HEK293 (cell line): ENCODE results near the gene RCAN2.

Experiments used
- CTCF ChIA-PET: fragments of 350-600 bp; formaldehyde crosslinking; extraction: SDS; loops from one replicate; lab custom pipeline; 2021; ENCODE audit warnings: antibody characterized with exemption; lab: Yijun Ruan, JAX
- POLR2A ChIA-PET: fragments of 300-600 bp; formaldehyde crosslinking; extraction: SDS; loops from one replicate; lab custom pipeline; 2020; ENCODE audit warnings: antibody characterized with exemption, inconsistent platforms; lab: Yijun Ruan, JAX
- H3K27ac ChIP-seq: fragments of 200-500 bp; sonication (Bioruptor generic); 2 replicates; pipeline ENCODE4 v1.5.1; 2014; ENCODE audit warnings: low read depth, low read length, control low read depth, inconsistent platforms; ENCODE audit errors: extremely low read depth
- H3K36me3 ChIP-seq, 2 experiments: fragments of 200-500 bp in 1 of 2; sonication (Bioruptor generic) in 1 of 2; 1 replicate in 1 of 2; 2 replicates in 1 of 2; pipeline ENCODE4 v1.5.1; 2014 to 2017; ENCODE audit warnings: inconsistent platforms in 2 of 2, low read length in 2 of 2; ENCODE audit not compliant: control insufficient read depth in 2 of 2, insufficient read depth in 1 of 2
- H3K4me1 ChIP-seq: fragments of 200-500 bp; sonication (Bioruptor generic); 2 replicates; pipeline ENCODE4 v1.5.1; 2014; ENCODE audit warnings: mild to moderate bottlenecking, low read length, inconsistent platforms; ENCODE audit not compliant: control insufficient read depth, insufficient read depth
- H3K4me3 ChIP-seq: 2 replicates; pipeline ENCODE4 v1.5.1; 2011; ENCODE audit warnings: low read depth, mild to moderate bottlenecking, control low read depth, low read length, moderate library complexity
- H3K9me3 ChIP-seq: fragments of 200-500 bp; sonication (Bioruptor generic); 2 replicates; pipeline ENCODE4 v1.5.1; 2014; ENCODE audit warnings: low read depth, low read length, inconsistent platforms; ENCODE audit not compliant: control insufficient read depth, insufficient read depth
- KLF16 ChIP-seq: fragments of 450-650 bp; formaldehyde crosslinking; IDR thresholded peaks from 2 replicates; pipeline ENCODE4 v1.5.1; 2017; ENCODE audit warnings: missing biosample characterization, missing genetic modification characterization
- ZBTB1 ChIP-seq: fragments of 450-650 bp; formaldehyde crosslinking; IDR thresholded peaks from 2 replicates; pipeline ENCODE4 v1.5.1; 2016; ENCODE audit warnings: missing biosample characterization, missing genetic modification characterization
- ZBTB17 ChIP-seq: fragments of 450-650 bp; formaldehyde crosslinking; IDR thresholded peaks from 2 replicates; pipeline ENCODE4 v1.5.1; 2016; ENCODE audit warnings: missing biosample characterization, missing genetic modification characterization
- ZFP41 ChIP-seq: fragments of 450-650 bp; formaldehyde crosslinking; IDR thresholded peaks from 2 replicates; pipeline ENCODE4 v1.5.1; 2016; ENCODE audit warnings: missing biosample characterization, missing genetic modification characterization, borderline replicate concordance
- ZNF140 ChIP-seq: fragments of 450-650 bp; formaldehyde crosslinking; IDR thresholded peaks from 2 replicates; pipeline ENCODE4 v1.5.1; 2016; ENCODE audit warnings: missing biosample characterization, missing genetic modification characterization
- ZNF184 ChIP-seq: fragments of 450-650 bp; IDR thresholded peaks from 2 replicates; pipeline ENCODE4 v1.5.1; 2018; ENCODE audit warnings: missing biosample characterization, mild to moderate bottlenecking, missing genetic modification characterization
- ZNF311 ChIP-seq: fragments of 450-650 bp; formaldehyde crosslinking; IDR thresholded peaks from 2 replicates; pipeline ENCODE4 v1.5.1; 2017; ENCODE audit warnings: missing biosample characterization, missing genetic modification characterization, borderline replicate concordance
- ZNF350 ChIP-seq: fragments of 450-650 bp; formaldehyde crosslinking; IDR thresholded peaks from 2 replicates; pipeline ENCODE4 v1.5.0; 2017; ENCODE audit warnings: missing biosample characterization, mild to moderate bottlenecking, missing genetic modification characterization
- ZNF426 ChIP-seq: fragments of 450-650 bp; formaldehyde crosslinking; IDR thresholded peaks from 2 replicates; pipeline ENCODE4 v1.5.1; 2017; ENCODE audit warnings: missing biosample characterization, missing genetic modification characterization, mild to moderate bottlenecking, inconsistent platforms, moderate library complexity
- ZNF521 ChIP-seq: fragments of 450-650 bp; formaldehyde crosslinking; IDR thresholded peaks from 2 replicates; pipeline ENCODE4 v1.5.1; 2017; ENCODE audit warnings: missing biosample characterization, mild to moderate bottlenecking, missing genetic modification characterization
- ZNF626 ChIP-seq: fragments of 450-650 bp; sonication (Bioruptor Pico); formaldehyde crosslinking; IDR thresholded peaks from 2 replicates; pipeline ENCODE4 v1.5.1; 2018; ENCODE audit warnings: missing biosample characterization, missing genetic modification characterization, inconsistent platforms
- TF ChIP-seq, protein P1 (sequence below): fragments of 450-650 bp; formaldehyde crosslinking; IDR thresholded peaks from 2 replicates; pipeline ENCODE4 v1.5.1; 2017; ENCODE audit warnings: missing biosample characterization, missing genetic modification characterization
- TF ChIP-seq, protein P2 (sequence below): fragments of 450-650 bp; formaldehyde crosslinking; IDR thresholded peaks from 2 replicates; pipeline ENCODE4 v1.5.1; 2016; ENCODE audit warnings: missing biosample characterization, missing genetic modification characterization, low read depth
- TF ChIP-seq, protein P3 (sequence below): fragments of 450-650 bp; formaldehyde crosslinking; conservative IDR thresholded peaks from 2 replicates; pipeline ENCODE4 v1.5.1; 2016; ENCODE audit warnings: low read depth, missing biosample characterization, missing genetic modification characterization
- TF ChIP-seq, protein P4 (sequence below): fragments of 450-650 bp; formaldehyde crosslinking; IDR thresholded peaks from 2 replicates; pipeline ENCODE4 v1.5.1; 2016; ENCODE audit warnings: missing biosample characterization, missing genetic modification characterization, borderline replicate concordance

Gene RCAN2

DNA sequence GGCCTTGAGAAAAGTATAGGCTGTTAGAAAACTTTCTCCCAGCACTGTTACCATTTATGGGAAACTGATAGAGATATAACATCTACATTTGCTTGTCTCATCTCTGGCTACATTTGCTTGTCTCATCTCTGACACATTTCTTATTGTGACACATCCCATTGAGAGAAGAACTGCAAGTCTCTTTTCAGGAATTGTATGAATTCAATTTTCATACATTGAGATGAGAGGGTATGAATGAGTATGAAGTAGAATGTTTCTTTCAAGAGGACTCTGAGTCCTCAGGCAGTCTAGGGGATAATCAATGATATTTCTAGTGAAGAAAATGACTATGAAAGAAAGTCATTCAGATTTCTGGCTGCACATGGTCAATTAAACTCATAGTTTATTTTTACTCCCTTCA, 282.9 kb downstream of the RCAN2 start:
- no peaks in the 10 kb centered on the region for H3K9me3 ChIP-seq
- CTCF ChIA-PET: interaction anchor here (0.9 to 2.2 kb wide), 5 partner anchors 8 to 277 kb away, joined by 4 to 7 read pairs (median 6); no protein-coding TSS in a partner anchor
- no peak overlapping the region for H3K4me3 ChIP-seq
- POLR2A ChIA-PET: no interaction called here
- no peak overlapping the region for H3K27ac ChIP-seq
- TF ChIP-seq ZNF626 (tag by site-specific recombination): no peak
- TF ChIP-seq ZBTB1 (tag by site-specific recombination): no peak
- no peak for TF ChIP-seq KLF16
- no peak for TF ChIP-seq ZNF521 (tag by site-specific recombination)
- no peak for TF ChIP-seq ZBTB17 (tag by site-specific recombination)
- TF ChIP-seq ZNF311: no peak
- TF ChIP-seq ZNF350 (tag by site-specific recombination): no peak
- TF ChIP-seq, protein P1, sequence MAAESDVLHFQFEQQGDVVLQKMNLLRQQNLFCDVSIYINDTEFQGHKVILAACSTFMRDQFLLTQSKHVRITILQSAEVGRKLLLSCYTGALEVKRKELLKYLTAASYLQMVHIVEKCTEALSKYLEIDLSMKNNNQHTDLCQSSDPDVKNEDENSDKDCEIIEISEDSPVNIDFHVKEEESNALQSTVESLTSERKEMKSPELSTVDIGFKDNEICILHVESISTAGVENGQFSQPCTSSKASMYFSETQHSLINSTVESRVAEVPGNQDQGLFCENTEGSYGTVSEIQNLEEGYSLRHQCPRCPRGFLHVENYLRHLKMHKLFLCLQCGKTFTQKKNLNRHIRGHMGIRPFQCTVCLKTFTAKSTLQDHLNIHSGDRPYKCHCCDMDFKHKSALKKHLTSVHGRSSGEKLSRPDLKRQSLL (tag by site-specific recombination): no peak
- no peak for TF ChIP-seq ZNF426 (tag by site-specific recombination)
- TF ChIP-seq, protein P2, sequence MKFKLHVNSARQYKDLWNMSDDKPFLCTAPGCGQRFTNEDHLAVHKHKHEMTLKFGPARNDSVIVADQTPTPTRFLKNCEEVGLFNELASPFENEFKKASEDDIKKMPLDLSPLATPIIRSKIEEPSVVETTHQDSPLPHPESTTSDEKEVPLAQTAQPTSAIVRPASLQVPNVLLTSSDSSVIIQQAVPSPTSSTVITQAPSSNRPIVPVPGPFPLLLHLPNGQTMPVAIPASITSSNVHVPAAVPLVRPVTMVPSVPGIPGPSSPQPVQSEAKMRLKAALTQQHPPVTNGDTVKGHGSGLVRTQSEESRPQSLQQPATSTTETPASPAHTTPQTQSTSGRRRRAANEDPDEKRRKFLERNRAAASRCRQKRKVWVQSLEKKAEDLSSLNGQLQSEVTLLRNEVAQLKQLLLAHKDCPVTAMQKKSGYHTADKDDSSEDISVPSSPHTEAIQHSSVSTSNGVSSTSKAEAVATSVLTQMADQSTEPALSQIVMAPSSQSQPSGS (tag by site-specific recombination): no peak
- TF ChIP-seq ZNF184 (tag by site-specific recombination): no peak
- TF ChIP-seq, protein P3, sequence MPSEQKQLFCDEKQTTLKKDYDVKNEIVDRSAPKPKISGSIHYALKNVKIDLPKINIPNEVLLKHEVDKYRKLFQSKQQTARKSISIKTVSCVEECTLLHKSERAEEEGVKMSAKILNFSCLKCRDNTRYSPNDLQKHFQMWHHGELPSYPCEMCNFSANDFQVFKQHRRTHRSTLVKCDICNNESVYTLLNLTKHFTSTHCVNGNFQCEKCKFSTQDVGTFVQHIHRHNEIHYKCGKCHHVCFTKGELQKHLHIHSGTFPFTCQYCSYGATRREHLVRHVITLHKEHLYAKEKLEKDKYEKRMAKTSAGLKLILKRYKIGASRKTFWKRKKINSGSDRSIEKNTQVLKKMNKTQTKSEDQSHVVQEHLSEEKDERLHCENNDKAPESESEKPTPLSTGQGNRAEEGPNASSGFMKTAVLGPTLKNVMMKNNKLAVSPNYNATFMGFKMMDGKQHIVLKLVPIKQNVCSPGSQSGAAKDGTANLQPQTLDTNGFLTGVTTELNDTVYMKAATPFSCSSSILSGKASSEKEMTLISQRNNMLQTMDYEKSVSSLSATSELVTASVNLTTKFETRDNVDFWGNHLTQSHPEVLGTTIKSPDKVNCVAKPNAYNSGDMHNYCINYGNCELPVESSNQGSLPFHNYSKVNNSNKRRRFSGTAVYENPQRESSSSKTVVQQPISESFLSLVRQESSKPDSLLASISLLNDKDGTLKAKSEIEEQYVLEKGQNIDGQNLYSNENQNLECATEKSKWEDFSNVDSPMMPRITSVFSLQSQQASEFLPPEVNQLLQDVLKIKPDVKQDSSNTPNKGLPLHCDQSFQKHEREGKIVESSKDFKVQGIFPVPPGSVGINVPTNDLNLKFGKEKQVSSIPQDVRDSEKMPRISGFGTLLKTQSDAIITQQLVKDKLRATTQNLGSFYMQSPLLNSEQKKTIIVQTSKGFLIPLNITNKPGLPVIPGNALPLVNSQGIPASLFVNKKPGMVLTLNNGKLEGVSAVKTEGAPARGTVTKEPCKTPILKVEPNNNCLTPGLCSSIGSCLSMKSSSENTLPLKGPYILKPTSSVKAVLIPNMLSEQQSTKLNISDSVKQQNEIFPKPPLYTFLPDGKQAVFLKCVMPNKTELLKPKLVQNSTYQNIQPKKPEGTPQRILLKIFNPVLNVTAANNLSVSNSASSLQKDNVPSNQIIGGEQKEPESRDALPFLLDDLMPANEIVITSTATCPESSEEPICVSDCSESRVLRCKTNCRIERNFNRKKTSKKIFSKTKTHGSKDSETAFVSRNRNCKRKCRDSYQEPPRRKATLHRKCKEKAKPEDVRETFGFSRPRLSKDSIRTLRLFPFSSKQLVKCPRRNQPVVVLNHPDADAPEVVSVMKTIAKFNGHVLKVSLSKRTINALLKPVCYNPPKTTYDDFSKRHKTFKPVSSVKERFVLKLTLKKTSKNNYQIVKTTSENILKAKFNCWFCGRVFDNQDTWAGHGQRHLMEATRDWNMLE: no peak
- TF ChIP-seq, protein P4, sequence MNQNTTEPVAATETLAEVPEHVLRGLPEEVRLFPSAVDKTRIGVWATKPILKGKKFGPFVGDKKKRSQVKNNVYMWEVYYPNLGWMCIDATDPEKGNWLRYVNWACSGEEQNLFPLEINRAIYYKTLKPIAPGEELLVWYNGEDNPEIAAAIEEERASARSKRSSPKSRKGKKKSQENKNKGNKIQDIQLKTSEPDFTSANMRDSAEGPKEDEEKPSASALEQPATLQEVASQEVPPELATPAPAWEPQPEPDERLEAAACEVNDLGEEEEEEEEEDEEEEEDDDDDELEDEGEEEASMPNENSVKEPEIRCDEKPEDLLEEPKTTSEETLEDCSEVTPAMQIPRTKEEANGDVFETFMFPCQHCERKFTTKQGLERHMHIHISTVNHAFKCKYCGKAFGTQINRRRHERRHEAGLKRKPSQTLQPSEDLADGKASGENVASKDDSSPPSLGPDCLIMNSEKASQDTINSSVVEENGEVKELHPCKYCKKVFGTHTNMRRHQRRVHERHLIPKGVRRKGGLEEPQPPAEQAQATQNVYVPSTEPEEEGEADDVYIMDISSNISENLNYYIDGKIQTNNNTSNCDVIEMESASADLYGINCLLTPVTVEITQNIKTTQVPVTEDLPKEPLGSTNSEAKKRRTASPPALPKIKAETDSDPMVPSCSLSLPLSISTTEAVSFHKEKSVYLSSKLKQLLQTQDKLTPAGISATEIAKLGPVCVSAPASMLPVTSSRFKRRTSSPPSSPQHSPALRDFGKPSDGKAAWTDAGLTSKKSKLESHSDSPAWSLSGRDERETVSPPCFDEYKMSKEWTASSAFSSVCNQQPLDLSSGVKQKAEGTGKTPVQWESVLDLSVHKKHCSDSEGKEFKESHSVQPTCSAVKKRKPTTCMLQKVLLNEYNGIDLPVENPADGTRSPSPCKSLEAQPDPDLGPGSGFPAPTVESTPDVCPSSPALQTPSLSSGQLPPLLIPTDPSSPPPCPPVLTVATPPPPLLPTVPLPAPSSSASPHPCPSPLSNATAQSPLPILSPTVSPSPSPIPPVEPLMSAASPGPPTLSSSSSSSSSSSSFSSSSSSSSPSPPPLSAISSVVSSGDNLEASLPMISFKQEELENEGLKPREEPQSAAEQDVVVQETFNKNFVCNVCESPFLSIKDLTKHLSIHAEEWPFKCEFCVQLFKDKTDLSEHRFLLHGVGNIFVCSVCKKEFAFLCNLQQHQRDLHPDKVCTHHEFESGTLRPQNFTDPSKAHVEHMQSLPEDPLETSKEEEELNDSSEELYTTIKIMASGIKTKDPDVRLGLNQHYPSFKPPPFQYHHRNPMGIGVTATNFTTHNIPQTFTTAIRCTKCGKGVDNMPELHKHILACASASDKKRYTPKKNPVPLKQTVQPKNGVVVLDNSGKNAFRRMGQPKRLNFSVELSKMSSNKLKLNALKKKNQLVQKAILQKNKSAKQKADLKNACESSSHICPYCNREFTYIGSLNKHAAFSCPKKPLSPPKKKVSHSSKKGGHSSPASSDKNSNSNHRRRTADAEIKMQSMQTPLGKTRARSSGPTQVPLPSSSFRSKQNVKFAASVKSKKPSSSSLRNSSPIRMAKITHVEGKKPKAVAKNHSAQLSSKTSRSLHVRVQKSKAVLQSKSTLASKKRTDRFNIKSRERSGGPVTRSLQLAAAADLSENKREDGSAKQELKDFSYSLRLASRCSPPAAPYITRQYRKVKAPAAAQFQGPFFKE (tag by site-specific recombination): no peak
- no peak for TF ChIP-seq ZNF140 (tag by site-specific recombination)
- no peak for TF ChIP-seq ZFP41
- H3K4me1 ChIP-seq: no peaks in the 10 kb centered on the region
- no peaks in the 10 kb centered on the region for H3K36me3 ChIP-seq
